Esophagus muscularis mucosa (tissue), 4 donors: ENCODE data around the gene CIT. TPM values are rescaled to one million over a fixed set of nuclear protein-coding genes. Genes with fewer than 3 reads are reported as not detected.
"Not testable (repeated sequence)": the region's sequence is repeated elsewhere in the genome, so short reads cannot be mapped to it uniquely, and the experiment has no call there.

Experiments
- DNase-seq: peaks from one replicate; pipeline ENCODE4 v3.0.0-alpha.2; 2017; ENCODE audit errors: extremely low spot score
- H3K27ac ChIP-seq, 4 donors: fragments of 200-600 bp; sonication (generic); replicated peaks in 1 of 4; 1 replicate in 3 of 4; 2 replicates in 1 of 4; pipeline ENCODE4 v1.5.1; 2016 to 2019; ENCODE audit warnings: mild to moderate bottlenecking in 1 of 4
- H3K27me3 ChIP-seq, 4 donors: fragments of 200-600 bp; sonication (generic); one replicate each; pipeline versions ENCODE4 v1.5.1 to v1.6.0; 2016 to 2019
- H3K36me3 ChIP-seq, 4 donors: fragments of 200-600 bp; sonication (generic); one replicate each; pipeline ENCODE4 v1.5.1; 2016 to 2019
- H3K4me1 ChIP-seq, 4 donors: fragments of 200-600 bp; sonication (generic); one replicate each; pipeline ENCODE4 v1.5.1; 2016 to 2019
- H3K4me3 ChIP-seq, 4 donors: fragments of 200-600 bp; sonication (generic); 1 replicate in 2 of 4; 2 replicates in 2 of 4; pipeline ENCODE4 v1.5.1; 2016 to 2019; ENCODE audit warnings: mild to moderate bottlenecking in 4 of 4, moderate library complexity in 1 of 4
- H3K9me3 ChIP-seq, 4 donors: fragments of 200-600 bp; sonication (generic); 1 replicate in 3 of 4; 2 replicates in 1 of 4; pipeline ENCODE4 v1.5.1; 2016 to 2019
- EP300 ChIP-seq: sonication (generic); formaldehyde crosslinking; IDR thresholded peaks from one replicate; pipeline ENCODE4 v1.6.1; 2017; ENCODE audit warnings: antibody characterized with exemption
- POLR2A ChIP-seq: fragments of 450-650 bp; IDR thresholded peaks from one replicate; pipeline ENCODE4 v1.6.1; 2017; ENCODE audit warnings: antibody characterized with exemption, moderate library complexity, mild to moderate bottlenecking, low read depth
- POLR2AphosphoS5 ChIP-seq, 2 donors: sonication (generic); formaldehyde crosslinking; IDR thresholded peaks; one replicate each; pipeline ENCODE4 v1.6.1; 2017; ENCODE audit warnings: antibody characterized with exemption in 2 of 2
- WGBS: methylation state at CpG from one replicate; pipeline ENCODE4 v1.1.5; 2018; 5-methylcytosine and 5-hydroxymethylcytosine counted together
- intact Hi-C: fragments of 100-400 bp; cut with DNase I; formaldehyde crosslinking; loops from one replicate; pipeline ENCODE4 v1.15.1; 2023
- total RNA-seq, 4 donors: library from RNA; depleted of rRNA; stranded (reverse); fragments of >200 nt; gene quantifications; one replicate each; pipeline versions ENCODE4 v1.1.0 to v1.2.1, GENCODE V29; 2016
- TF ChIP-seq, protein P1 (sequence below), 3 experiments: fragments of 200-600 bp in 2 of 3; fragments of 450-650 bp in 1 of 3; sonication (generic) in 2 of 3; IDR thresholded peaks; one replicate each; pipeline ENCODE4 v1.5.1; 2017 to 2019; ENCODE audit warnings: antibody characterized with exemption in 3 of 3, mild to moderate bottlenecking in 2 of 3, moderate library complexity in 1 of 3

CIT gene
- total RNA-seq, 4 donors from 2014 or later = 5.1 to 14.8 (median 5.8) TPM

- Histone ChIP-seq H3K9me3 (no peaks in the 10 kb centered on the region), H3K27me3 (no peaks in the 10 kb centered on the region), H3K36me3 (peaks cover 0 to 7% (median 3%) of the 10 kb centered on the region in 4 donors), H3K4me3 (no peak overlapping the region), H3K27ac (no peak overlapping the region), H3K4me1 (peaks cover 10 to 13% (median 11%) of the 10 kb centered on the region in 4 donors)
- DNase-seq = no peak
- intact Hi-C loops = no loop called here
- TF ChIP-seq POLR2A (no peak), POLR2AphosphoS5 (IDR thresholded peaks at IDR 0.05) (no peak), EP300 (no peak)
- 100% methylated on average over 4 of the region's 4 CpGs for WGBS
Observed at GRCh38 chr12:119711693-119712092, 165.4 kb downstream of the CIT start.

DNA sequence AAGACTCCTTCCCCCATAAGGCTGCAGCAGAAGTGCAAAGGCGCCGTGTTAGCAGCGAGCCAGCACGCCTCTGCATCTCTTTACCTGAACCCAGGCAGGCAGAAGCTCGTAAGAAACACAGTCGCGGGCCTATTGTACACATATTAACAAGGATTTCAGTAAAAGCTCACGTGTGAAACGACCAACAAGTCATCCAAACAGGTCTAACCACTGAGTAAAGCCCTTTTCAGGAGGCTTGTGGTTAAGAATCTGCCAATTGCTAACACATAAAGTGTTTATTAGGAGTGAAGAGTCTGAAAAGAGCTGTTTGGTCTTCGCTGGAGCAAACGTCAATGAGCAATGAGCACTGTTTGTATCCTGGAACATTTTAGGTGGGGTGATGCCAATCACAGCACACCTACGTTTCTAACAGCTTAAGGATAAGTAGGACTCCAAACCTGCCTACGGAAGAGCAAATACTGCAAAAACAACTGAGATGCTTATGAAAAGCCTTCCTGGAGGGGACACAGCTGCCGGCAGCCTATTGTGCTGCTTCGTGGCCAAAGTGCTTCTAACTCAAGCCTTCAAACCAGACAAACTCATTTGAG lies 166.1 kb downstream of the CIT start:
- intact Hi-C loops = no loop called here
- TF ChIP-seq EP300 (no peak), POLR2AphosphoS5 (IDR thresholded peaks at IDR 0.05) (no peak), POLR2A (no peak)
- TF ChIP-seq, protein P1, sequence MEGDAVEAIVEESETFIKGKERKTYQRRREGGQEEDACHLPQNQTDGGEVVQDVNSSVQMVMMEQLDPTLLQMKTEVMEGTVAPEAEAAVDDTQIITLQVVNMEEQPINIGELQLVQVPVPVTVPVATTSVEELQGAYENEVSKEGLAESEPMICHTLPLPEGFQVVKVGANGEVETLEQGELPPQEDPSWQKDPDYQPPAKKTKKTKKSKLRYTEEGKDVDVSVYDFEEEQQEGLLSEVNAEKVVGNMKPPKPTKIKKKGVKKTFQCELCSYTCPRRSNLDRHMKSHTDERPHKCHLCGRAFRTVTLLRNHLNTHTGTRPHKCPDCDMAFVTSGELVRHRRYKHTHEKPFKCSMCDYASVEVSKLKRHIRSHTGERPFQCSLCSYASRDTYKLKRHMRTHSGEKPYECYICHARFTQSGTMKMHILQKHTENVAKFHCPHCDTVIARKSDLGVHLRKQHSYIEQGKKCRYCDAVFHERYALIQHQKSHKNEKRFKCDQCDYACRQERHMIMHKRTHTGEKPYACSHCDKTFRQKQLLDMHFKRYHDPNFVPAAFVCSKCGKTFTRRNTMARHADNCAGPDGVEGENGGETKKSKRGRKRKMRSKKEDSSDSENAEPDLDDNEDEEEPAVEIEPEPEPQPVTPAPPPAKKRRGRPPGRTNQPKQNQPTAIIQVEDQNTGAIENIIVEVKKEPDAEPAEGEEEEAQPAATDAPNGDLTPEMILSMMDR (IDR thresholded peaks at IDR 0.05) = no peak
- Histone ChIP-seq H3K4me1 (peaks cover 5 to 6% (median 5%) of the 10 kb centered on the region in 4 donors), H3K9me3 (no peaks in the 10 kb centered on the region), H3K27ac (no peak overlapping the region), H3K36me3 (peaks cover 0 to 7% (median 3%) of the 10 kb centered on the region in 4 donors), H3K27me3 (no peaks in the 10 kb centered on the region), H3K4me3 (no peak overlapping the region)
- 88% methylated on average over 14 of the region's 15 CpGs for WGBS
- no peak for DNase-seq

DNA sequence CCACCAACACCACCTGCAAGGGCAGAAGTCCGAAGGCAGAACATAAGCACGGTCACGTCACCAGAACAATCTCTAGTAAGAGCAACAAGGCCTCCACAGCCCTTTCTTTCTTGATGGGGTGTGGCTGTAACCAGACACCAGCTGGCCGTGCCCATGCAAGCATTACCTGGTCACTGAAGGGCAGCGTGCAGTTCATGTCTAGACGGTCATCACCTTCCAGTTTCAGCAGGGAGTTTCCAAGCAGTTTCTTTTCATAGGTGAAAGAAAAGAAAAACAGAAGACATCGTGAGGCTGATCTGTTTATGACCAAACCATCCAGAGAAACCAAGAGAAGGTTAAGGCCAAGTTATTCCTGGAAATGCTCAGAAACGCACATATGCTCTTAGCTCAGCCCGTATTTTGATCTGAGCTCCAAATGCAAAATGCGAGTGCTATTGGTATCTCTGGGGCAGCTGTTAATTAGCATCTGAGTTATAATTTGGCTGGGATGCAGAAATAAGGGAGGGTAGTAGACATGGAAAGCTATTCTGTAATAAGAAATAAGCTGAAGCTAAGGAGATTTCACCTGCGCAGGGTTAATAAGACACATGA lies 166.7 kb downstream of the CIT start:
- no peak overlapping the region for H3K4me3 ChIP-seq
- intact Hi-C loops = no loop called here
- no peak overlapping the region for H3K27ac ChIP-seq
- H3K9me3 ChIP-seq = no peaks in the 10 kb centered on the region
- 91% methylated on average over 11 of the region's 11 CpGs for WGBS
- no peaks in the 10 kb centered on the region for H3K27me3 ChIP-seq
- DNase-seq = no peak
- peaks cover 0 to under 1% (median 0%) of the 10 kb centered on the region in 4 donors for H3K4me1 ChIP-seq
- TF ChIP-seq POLR2AphosphoS5 (IDR thresholded peaks at IDR 0.05) (no peak), POLR2A (no peak), EP300 (no peak)
- TF ChIP-seq, protein P1 (IDR thresholded peaks at IDR 0.05) = no peak
- peaks cover 0 to 7% (median 3%) of the 10 kb centered on the region in 4 donors for H3K36me3 ChIP-seq

DNA sequence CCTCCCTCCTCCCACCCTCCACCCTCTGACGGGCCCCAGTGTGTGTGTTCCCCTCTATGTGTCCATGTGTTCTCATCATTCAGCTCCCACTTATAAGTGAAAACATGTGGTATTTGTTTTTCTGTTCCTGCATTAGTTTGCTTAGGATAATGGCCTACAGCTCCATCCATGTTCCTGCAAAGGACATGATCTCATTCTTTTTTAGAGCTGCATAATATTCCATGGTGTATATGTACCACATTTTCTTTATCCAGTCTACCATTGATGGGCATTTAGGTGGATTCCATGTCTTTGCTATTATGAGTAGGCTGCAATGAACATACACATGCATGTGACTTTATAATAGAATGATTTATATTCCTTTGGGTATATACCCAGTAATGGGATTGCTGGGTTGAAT lies 170.7 kb downstream of the CIT start:
- intact Hi-C loops, H3K27ac ChIP-seq, H3K9me3 ChIP-seq, H3K36me3 ChIP-seq, DNase-seq, H3K27me3 ChIP-seq, H3K4me3 ChIP-seq, H3K4me1 ChIP-seq: not testable (repeated sequence)
- 92% methylated on average over 1 of the region's 1 CpG for WGBS

- Histone ChIP-seq H3K36me3 (peaks cover 0 to 6% (median 0%) of the 10 kb centered on the region in 4 donors), H3K4me3 (no peak overlapping the region)
Observed at GRCh38 chr12:119705182-119705581, 171.9 kb downstream of the CIT start.

More at GRCh38 chr12:119705182-119705581, 171.9 kb downstream of the CIT start:
- WGBS = 91% methylated on average over 7 of the region's 7 CpGs
- H3K4me1 ChIP-seq = peaks cover 0 to 9% (median 0%) of the 10 kb centered on the region in 4 donors
- intact Hi-C loops = no loop called here
- no peaks in the 10 kb centered on the region for H3K27me3 ChIP-seq
- TF ChIP-seq EP300 = no peak
- TF ChIP-seq, protein P1 (IDR thresholded peaks at IDR 0.05) = no peak
- TF ChIP-seq POLR2AphosphoS5 (IDR thresholded peaks at IDR 0.05) = no peak
- no peak for TF ChIP-seq POLR2A
- no peaks in the 10 kb centered on the region for H3K9me3 ChIP-seq
- no peak for DNase-seq
- H3K27ac ChIP-seq = no peak overlapping the region
